Upper lobe of right lung (tissue), 1 donor: ENCODE data around the gene IL31RA. TPM values are rescaled to one million over a fixed set of nuclear protein-coding genes. Genes with fewer than 3 reads are reported as not detected.

Experiments
- ATAC-seq: fragments of 200-7000 bp; cut with Tn5 transposase; one replicate; pipeline ENCODE4 v1.9.1; 2020; ENCODE audit warnings: mild to moderate bottlenecking, moderate library complexity
- DNase-seq: peaks from one replicate; pipeline ENCODE4 v3.0.0-alpha.2; 2020
- H3K27ac ChIP-seq: fragments of 200-600 bp; one replicate; pipeline ENCODE4 v1.8.0; 2022
- H3K27me3 ChIP-seq: fragments of 200-600 bp; one replicate; pipeline ENCODE4 v1.8.0; 2022; ENCODE audit warnings: mild to moderate bottlenecking
- H3K36me3 ChIP-seq: fragments of 200-600 bp; one replicate; pipeline ENCODE4 v1.8.0; 2022
- H3K4me1 ChIP-seq: fragments of 200-600 bp; one replicate; pipeline ENCODE4 v1.8.0; 2022
- H3K4me3 ChIP-seq: fragments of 200-600 bp; one replicate; pipeline ENCODE4 v1.8.0; 2022; ENCODE audit warnings: mild to moderate bottlenecking
- H3K9me3 ChIP-seq: fragments of 200-600 bp; one replicate; pipeline ENCODE4 v1.8.0; 2022
- intact Hi-C: fragments of 100-400 bp; cut with DNase I; formaldehyde crosslinking; loops from one replicate; pipeline ENCODE4 v1.11.0; 2022
- total RNA-seq: library from RNA; stranded (reverse); fragmentation: NEBNext Ultra II Directional; extraction: Animal tissue kit (Norgen Biotek cat#: 25700); gene quantifications from one replicate; pipeline ENCODE4 v1.2.1, GENCODE V29; 2021
- TF ChIP-seq, protein P1 (sequence below): fragments of 200-600 bp; IDR thresholded peaks from one replicate; pipeline ENCODE4 v1.8.0; 2022; ENCODE audit warnings: antibody characterized with exemption
- donor health status: DM: no; HTN: yes; CAD: no; lungs with severe emphysema.

IL31RA gene
- total RNA-seq, 1 donor from 2014 or later: 0.14 TPM

- ATAC-seq (peak; percentile 72), DNase-seq (no peak)
- no peak overlapping the region for H3K27ac ChIP-seq
- no peaks in the 10 kb centered on the region for H3K36me3 ChIP-seq
- no peaks in the 10 kb centered on the region for H3K4me1 ChIP-seq
- TF ChIP-seq, protein P1, sequence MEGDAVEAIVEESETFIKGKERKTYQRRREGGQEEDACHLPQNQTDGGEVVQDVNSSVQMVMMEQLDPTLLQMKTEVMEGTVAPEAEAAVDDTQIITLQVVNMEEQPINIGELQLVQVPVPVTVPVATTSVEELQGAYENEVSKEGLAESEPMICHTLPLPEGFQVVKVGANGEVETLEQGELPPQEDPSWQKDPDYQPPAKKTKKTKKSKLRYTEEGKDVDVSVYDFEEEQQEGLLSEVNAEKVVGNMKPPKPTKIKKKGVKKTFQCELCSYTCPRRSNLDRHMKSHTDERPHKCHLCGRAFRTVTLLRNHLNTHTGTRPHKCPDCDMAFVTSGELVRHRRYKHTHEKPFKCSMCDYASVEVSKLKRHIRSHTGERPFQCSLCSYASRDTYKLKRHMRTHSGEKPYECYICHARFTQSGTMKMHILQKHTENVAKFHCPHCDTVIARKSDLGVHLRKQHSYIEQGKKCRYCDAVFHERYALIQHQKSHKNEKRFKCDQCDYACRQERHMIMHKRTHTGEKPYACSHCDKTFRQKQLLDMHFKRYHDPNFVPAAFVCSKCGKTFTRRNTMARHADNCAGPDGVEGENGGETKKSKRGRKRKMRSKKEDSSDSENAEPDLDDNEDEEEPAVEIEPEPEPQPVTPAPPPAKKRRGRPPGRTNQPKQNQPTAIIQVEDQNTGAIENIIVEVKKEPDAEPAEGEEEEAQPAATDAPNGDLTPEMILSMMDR: no peak
- H3K9me3 ChIP-seq: no peaks in the 10 kb centered on the region
- intact Hi-C loops: no loop called here
- H3K4me3 ChIP-seq: no peak overlapping the region
- no peaks in the 10 kb centered on the region for H3K27me3 ChIP-seq
These were observed 52.1 kb downstream of the IL31RA start for GRCh38 chr5:55903121-55903701.

GRCh38 chr5:55904152-55904551, 53.0 kb downstream of the IL31RA start:
- intact Hi-C loops: no loop called here
- Histone ChIP-seq H3K4me1 (no peaks in the 10 kb centered on the region), H3K36me3 (no peaks in the 10 kb centered on the region), H3K9me3 (no peaks in the 10 kb centered on the region), H3K27ac (no peak overlapping the region), H3K27me3 (no peaks in the 10 kb centered on the region), H3K4me3 (no peak overlapping the region)
- peak; percentile 16 for ATAC-seq
- TF ChIP-seq, protein P1: no peak
- no peak for DNase-seq

DNA sequence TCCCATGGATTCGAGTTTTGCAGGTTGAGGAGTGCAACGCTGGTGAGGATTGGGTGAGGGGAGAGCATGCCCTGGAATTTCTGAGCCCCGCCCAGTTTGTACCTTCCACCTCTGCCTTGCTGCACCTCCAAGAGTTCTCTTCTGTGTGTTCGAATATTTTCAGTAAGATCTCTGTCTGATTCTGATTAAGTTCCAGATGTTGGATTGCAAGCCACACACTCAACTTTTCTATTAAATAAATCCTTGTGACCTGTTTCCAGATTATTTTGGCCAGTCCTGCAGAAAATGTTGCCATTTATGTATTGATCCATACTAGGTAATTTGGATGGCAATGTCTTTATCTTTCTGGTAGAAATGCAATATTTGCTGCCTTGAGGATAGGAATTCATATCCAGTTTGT, 54.1 kb downstream of the IL31RA start:
- Histone ChIP-seq H3K27me3 (no peaks in the 10 kb centered on the region), H3K9me3 (no peaks in the 10 kb centered on the region), H3K4me1 (no peaks in the 10 kb centered on the region), H3K36me3 (no peaks in the 10 kb centered on the region), H3K4me3 (no peak overlapping the region), H3K27ac (no peak overlapping the region)
- TF ChIP-seq, protein P1: no peak
- intact Hi-C loops: no loop called here
- no peak for DNase-seq
- ATAC-seq: no peak

- DNase-seq (no peak), ATAC-seq (no peak)
- TF ChIP-seq, protein P1: no peak
- intact Hi-C loops: no loop called here
- Histone ChIP-seq H3K27me3 (no peaks in the 10 kb centered on the region), H3K4me3 (no peak overlapping the region), H3K27ac (no peak overlapping the region), H3K36me3 (no peaks in the 10 kb centered on the region), H3K9me3 (no peaks in the 10 kb centered on the region), H3K4me1 (no peaks in the 10 kb centered on the region)
These were observed 56.8 kb downstream of the IL31RA start for GRCh38 chr5:55907927-55908326.

DNA sequence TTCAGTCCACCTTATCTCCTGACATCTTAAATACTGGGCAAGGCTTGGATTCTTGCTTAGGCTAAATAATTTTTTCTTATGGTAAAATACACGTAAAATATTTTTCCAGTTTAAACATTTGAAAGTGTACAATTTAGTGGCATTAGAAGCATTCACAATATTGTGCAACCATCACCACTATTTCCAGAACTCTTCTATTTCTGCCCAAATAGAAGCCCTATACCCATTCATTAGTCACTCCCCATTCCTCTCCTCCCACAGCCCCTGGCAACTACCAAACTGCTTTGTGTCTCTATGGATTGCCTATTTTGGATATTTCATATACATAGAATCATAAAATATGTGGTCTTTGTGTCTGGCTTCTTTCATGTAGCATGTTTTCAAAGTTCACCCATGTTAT, 57.6 kb downstream of the IL31RA start:
- no peak for ATAC-seq
- intact Hi-C loops: no loop called here

More for the DNA sequence above, 57.6 kb downstream of the IL31RA start:
- Histone ChIP-seq H3K27ac (no peak overlapping the region), H3K4me1 (no peaks in the 10 kb centered on the region), H3K27me3 (no peaks in the 10 kb centered on the region), H3K4me3 (no peak overlapping the region), H3K9me3 (no peaks in the 10 kb centered on the region), H3K36me3 (no peaks in the 10 kb centered on the region)
- TF ChIP-seq, protein P1: no peak
- DNase-seq: no peak
